GM21576 (cell line): ENCODE data around the gene TAGLN2.

ENCODE experiments used
- ATAC-seq: cut with Tn5 transposase; IDR thresholded peaks from one replicate; pipeline ENCODE4 v1.9.1; 2021; ENCODE audit warnings: mild to moderate bottlenecking, moderate library complexity; ENCODE audit not compliant: unreplicated experiment

TAGLN2 gene

GRCh38 chr1:159949981-159950381 lies 24.7 kb upstream of the TAGLN2 start:
- no peak for ATAC-seq

GRCh38 chr1:159949123-159949522 lies 23.8 kb upstream of the TAGLN2 start:
- no peak for ATAC-seq

GRCh38 chr1:159947942-159948341 lies 22.6 kb upstream of the TAGLN2 start:
- ATAC-seq = no peak

GRCh38 chr1:159946242-159947187 lies 21.2 kb upstream of the TAGLN2 start:
- no peak for ATAC-seq

GRCh38 chr1:159945483-159946241 lies 20.4 kb upstream of the TAGLN2 start, which contains the start of gene IGSF9:
TSS of gene IGSF9 (minus strand) at chr1:159945613. CDS start at chr1:159943454, 2,159 bp downstream.
- no peak for ATAC-seq

- no peak for ATAC-seq
Measured at GRCh38 chr1:159944623-159945455, 19.5 kb upstream of the TAGLN2 start.

- no peak for ATAC-seq
Measured at GRCh38 chr1:159943908-159944622, 18.8 kb upstream of the TAGLN2 start.

GRCh38 chr1:159943278-159943640 lies 18.0 kb upstream of the TAGLN2 start:
- no peak for ATAC-seq

- ATAC-seq = no peak
Measured at GRCh38 chr1:159942632-159943277, 17.4 kb upstream of the TAGLN2 start.

GRCh38 chr1:159941591-159942560 lies 16.6 kb upstream of the TAGLN2 start:
- no peak for ATAC-seq

GRCh38 chr1:159941141-159941540 lies 15.8 kb upstream of the TAGLN2 start:
- no peak for ATAC-seq

- ATAC-seq = no peak
Measured at GRCh38 chr1:159940006-159940620, 14.8 kb upstream of the TAGLN2 start.

- no peak for ATAC-seq
Measured at GRCh38 chr1:159939678-159940002, 14.3 kb upstream of the TAGLN2 start.

- no peak for ATAC-seq
Measured at GRCh38 chr1:159938905-159939677, 13.8 kb upstream of the TAGLN2 start.

GRCh38 chr1:159938211-159938852 lies 13.0 kb upstream of the TAGLN2 start:
- no peak for ATAC-seq

GRCh38 chr1:159937054-159937750 lies 11.9 kb upstream of the TAGLN2 start:
- no peak for ATAC-seq
